ENCODE measurements around the gene ENOPH1. TPM values are rescaled to one million over a fixed set of nuclear protein-coding genes. Genes with fewer than 3 reads are reported as not detected.
A peak's percentile ranks its signal among the peaks of the same experiment; 100 is the strongest.
"Not testable (repeated sequence)": the region's sequence is repeated elsewhere in the genome, so short reads cannot be mapped to it uniquely, and the experiment has no call there.

Gene ENOPH1
- total RNA-seq, result 18.6 TPM
- long read RNA-seq, transcript ENOPH1-201 (6 exons, 2,025 nt), result major isoform, 72 of 81 reads
- long read RNA-seq, partial matches to known transcripts, result 2 of 81 reads
- long read RNA-seq, other reads (novel, unspliced or antisense), result 1 of 81 reads

GRCh38 chr4:82430193-82430963, at the start of gene ENOPH1, which contains the start of gene HNRNPDL:
Gene ENOPH1 (plus strand): TSS chr4:82430590. CDS start chr4:82430830, 240 bp downstream.
Gene HNRNPDL (minus strand): TSS chr4:82430462. CDS start chr4:82429690, 772 bp downstream.
- intact Hi-C loops (cut with DNase I), result loop anchor here (5.0 kb wide), 1 partner anchor 582 kb away; the partner anchor contains the start of gene LIN54
- DNase-seq (ENCODE audit: low spot score), result peak; percentile 98

- DNase-seq (ENCODE audit: low spot score), result no peak
- intact Hi-C loops (cut with DNase I), result no loop called here
Observed at GRCh38 chr4:82380831-82381230, 49.6 kb upstream of the ENOPH1 start.

GRCh38 chr4:82381235-82381634, 49.2 kb upstream of the ENOPH1 start:
- intact Hi-C loops (cut with DNase I), result no loop called here
- no peak for DNase-seq (ENCODE audit: low spot score)

DNA sequence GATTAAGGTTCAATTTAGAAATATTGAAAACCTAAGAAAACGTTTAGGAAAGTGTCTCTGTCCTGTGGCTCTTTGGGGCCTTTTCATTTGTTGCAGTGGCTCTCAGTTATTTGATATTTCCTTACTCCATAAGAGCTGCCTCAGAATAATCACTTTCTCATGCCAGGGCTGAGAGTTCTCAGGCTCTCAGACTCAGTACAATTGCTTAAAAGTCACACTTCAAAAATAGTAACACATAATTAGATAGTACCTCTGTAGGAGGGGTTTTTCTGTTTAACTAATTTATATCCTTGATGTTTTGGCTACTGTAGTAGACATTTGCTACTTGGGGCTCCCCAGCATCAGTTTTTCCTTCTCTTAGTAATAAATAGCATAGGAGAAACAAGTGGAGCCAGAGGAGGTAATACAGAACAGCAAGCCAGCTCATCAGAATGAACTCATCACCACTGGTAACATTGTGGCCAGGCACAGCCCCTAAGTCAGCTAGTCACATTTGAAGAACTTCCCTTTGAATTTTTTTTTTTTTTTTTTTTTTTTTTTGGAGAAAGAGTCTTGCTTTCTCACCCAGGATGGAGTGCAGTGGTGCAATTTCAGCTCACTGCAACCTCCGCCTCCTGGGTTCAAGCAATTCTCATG, 48.6 kb upstream of the ENOPH1 start:
- no peak for DNase-seq (ENCODE audit: low spot score)
- intact Hi-C loops (cut with DNase I), result no loop called here

DNA sequence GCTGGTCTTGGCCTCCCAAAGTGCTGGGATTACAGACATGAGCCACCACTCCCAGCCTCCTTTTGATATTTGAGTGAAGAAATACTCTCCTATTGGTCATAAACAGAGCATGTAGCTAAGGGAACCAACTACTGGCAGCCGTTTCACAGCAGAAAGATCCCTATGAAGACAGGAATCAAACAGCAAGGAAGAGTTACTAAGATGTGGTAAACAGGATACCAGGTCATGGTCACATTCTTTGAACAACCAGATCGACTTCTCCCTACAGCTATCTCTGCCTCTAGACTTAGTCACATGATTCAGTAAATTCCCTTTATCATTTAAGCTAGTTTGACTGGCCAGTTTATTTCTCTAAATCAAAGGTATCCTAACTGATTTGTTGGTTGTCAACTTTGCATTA, 47.6 kb upstream of the ENOPH1 start:
- DNase-seq (ENCODE audit: low spot score), result no peak
- intact Hi-C loops (cut with DNase I), result no loop called here

DNA sequence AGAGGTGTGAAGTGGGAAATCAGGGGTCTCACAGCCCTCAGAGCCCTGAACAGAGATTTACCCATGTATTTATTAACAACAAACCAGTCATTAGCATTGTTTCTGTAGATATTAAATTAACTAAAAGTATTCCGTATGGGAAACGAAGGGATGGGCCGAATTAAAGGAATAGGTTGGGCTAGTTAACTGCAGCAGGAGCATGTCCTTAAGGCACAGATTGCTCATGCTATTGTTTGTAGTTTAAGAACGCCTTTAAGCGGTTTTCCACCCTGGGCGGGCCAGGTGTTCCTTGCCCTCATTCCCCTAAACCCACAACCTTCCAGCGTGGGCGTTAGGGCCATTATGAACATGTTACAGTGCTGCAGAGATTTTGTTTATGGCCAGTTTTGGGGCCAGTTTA, 44.1 kb upstream of the ENOPH1 start:
- DNase-seq (ENCODE audit: low spot score); intact Hi-C loops (cut with DNase I): not testable (repeated sequence)

- intact Hi-C loops (cut with DNase I), result no loop called here
- DNase-seq (ENCODE audit: low spot score), result no peak
Observed at GRCh38 chr4:82388405-82388804, 42.0 kb upstream of the ENOPH1 start.

DNA sequence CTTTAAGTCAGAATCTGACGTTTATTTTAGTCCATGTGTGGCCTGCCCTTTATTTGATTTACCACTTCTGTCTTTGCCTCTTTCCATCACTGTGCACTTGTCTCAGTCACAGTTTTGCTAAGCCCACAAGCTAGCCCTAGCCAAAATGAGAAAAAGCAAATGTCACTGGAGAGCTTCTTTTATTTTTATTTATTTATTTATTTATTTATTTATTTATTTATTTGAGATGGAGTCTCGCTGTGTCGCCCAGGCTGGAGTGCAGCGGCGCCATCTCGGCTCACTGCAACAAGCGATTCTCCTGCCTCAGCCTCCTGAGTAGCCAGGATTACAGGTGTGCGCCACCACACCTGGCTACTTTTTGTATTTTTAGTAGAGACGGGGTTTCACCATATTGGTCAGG, 40.3 kb upstream of the ENOPH1 start:
- intact Hi-C loops (cut with DNase I); DNase-seq (ENCODE audit: low spot score): not testable (repeated sequence)

DNA sequence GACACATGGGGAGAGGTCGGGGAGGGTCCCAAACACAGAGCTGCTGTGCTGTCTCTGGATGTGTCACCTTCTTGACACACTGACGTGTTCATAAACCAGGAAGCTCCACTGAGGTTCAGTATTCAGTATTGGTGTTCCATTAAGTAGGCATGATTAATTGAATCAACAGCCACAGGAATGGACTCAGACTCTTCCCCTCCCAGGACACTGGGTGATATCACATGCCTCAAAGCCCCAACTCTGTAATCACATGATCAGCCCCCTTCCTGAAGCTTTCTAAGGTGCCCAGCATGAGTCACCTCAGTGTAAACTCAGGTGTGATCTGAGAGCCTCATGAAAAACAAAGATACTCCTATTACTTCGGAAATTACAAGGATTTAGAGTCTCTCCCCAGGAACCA, 35.5 kb upstream of the ENOPH1 start:
- no peak for DNase-seq (ENCODE audit: low spot score)
- intact Hi-C loops (cut with DNase I), result no loop called here

DNA sequence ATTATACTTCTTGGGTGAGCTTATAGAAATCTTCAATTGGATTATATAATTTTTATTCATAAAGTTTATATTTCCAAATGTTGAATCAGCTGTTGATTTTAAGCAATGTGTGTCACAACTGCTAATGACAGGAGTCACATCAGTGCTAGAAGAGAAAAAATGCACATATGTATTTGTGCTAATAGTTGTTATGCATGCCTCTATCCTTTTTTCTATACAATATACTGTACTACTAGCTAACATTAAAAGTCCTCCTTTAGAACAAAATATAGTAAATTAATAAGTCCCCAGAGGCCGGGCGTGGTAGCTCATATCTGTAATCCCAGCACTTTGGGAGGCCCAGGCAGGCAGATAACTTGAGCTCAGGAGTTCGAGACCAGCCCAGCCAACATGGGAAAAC, 32.9 kb upstream of the ENOPH1 start:
- intact Hi-C loops (cut with DNase I), result no loop called here
- no peak for DNase-seq (ENCODE audit: low spot score)

GRCh38 chr4:82398263-82398662, 32.1 kb upstream of the ENOPH1 start:
- intact Hi-C loops (cut with DNase I), result no loop called here
- DNase-seq (ENCODE audit: low spot score), result no peak

- DNase-seq (ENCODE audit: low spot score), result no peak
- intact Hi-C loops (cut with DNase I), result no loop called here
Observed at GRCh38 chr4:82401600-82401999, 28.8 kb upstream of the ENOPH1 start.

GRCh38 chr4:82402196-82402775, 28.1 kb upstream of the ENOPH1 start:
- no peak for DNase-seq (ENCODE audit: low spot score)

GRCh38 chr4:82403725-82404124, 26.7 kb upstream of the ENOPH1 start:
- intact Hi-C loops (cut with DNase I), result no loop called here
- DNase-seq (ENCODE audit: low spot score), result no peak

More at GRCh38 chr4:82402196-82402775, 28.1 kb upstream of the ENOPH1 start:
- intact Hi-C loops (cut with DNase I), result no loop called here

GRCh38 chr4:82415061-82415460, 15.3 kb upstream of the ENOPH1 start:
- DNase-seq (ENCODE audit: low spot score); intact Hi-C loops (cut with DNase I): not testable (repeated sequence)

- intact Hi-C loops (cut with DNase I), result no loop called here
- DNase-seq (ENCODE audit: low spot score), result no peak
Observed at GRCh38 chr4:82415922-82416365, 14.4 kb upstream of the ENOPH1 start.

GRCh38 chr4:82419451-82419850, 10.9 kb upstream of the ENOPH1 start:
- no peak for DNase-seq (ENCODE audit: low spot score)
- intact Hi-C loops (cut with DNase I), result no loop called here

- intact Hi-C loops (cut with DNase I), result no loop called here
Observed at GRCh38 chr4:82421796-82422560, 8.4 kb upstream of the ENOPH1 start.

GRCh38 chr4:82422616-82423015, 7.8 kb upstream of the ENOPH1 start:
- intact Hi-C loops (cut with DNase I), result no loop called here
- no peak for DNase-seq (ENCODE audit: low spot score)

More at GRCh38 chr4:82421796-82422560, 8.4 kb upstream of the ENOPH1 start:
- DNase-seq (ENCODE audit: low spot score), result no peak

All from cardiac septum (tissue), 1 donor.